Neural cell (in vitro differentiated cells): ENCODE measurements around the gene ACBD5. TPM values are rescaled to one million over a fixed set of nuclear protein-coding genes. Genes with fewer than 3 reads are reported as not detected.

Experiments
- H2AFZ ChIP-seq: fragments of 200-600, 300-800 bp; sonication (generic), shearing (Covaris generic); 2 replicates; pipeline ENCODE4 v1.6.0; 2014; ENCODE audit warnings: low read depth, mild to moderate bottlenecking, antibody characterized with exemption, low read length, moderate library complexity
- H3F3A ChIP-seq: fragments of 200-600 bp; shearing (Covaris generic); 2 replicates; pipeline ENCODE4 v1.6.1; 2016; ENCODE audit warnings: mild to moderate bottlenecking, moderate library complexity, mixed read lengths, antibody characterized with exemption, low read length; ENCODE audit not compliant: insufficient read depth, poor library complexity, severe bottlenecking
- H3K27ac ChIP-seq: fragments of 200-600, 300-800 bp; sonication (generic), shearing (Covaris generic); 2 replicates; pipeline ENCODE4 v1.5.1; 2014; ENCODE audit warnings: mild to moderate bottlenecking, low read length, moderate library complexity
- H3K27me3 ChIP-seq: fragments of 300-800, 200-600 bp; sonication (generic), shearing (Covaris generic); 2 replicates; pipeline ENCODE4 v1.6.0; 2014; ENCODE audit warnings: mild to moderate bottlenecking, low read depth, low read length, moderate library complexity; ENCODE audit not compliant: insufficient read depth
- H3K36me3 ChIP-seq: fragments of 300-800, 200-600 bp; sonication (generic), shearing (Covaris generic); 2 replicates; pipeline ENCODE4 v1.5.1; 2014; ENCODE audit warnings: mild to moderate bottlenecking, antibody characterized with exemption, low read length, moderate library complexity; ENCODE audit not compliant: insufficient read depth
- H3K4me2 ChIP-seq: fragments of 300-800, 200-600 bp; sonication (generic), shearing (Covaris generic); 2 replicates; pipeline ENCODE4 v1.6.0; 2014; ENCODE audit warnings: mild to moderate bottlenecking, low read length
- H3K4me3 ChIP-seq: fragments of 300-800, 200-600 bp; sonication (generic), shearing (Covaris generic); 2 replicates; pipeline ENCODE4 v1.5.1; 2014; ENCODE audit warnings: mild to moderate bottlenecking, low read length, moderate library complexity
- H3K79me2 ChIP-seq: fragments of 200-600 bp; shearing (Covaris generic); replicated peaks from 2 replicates; pipeline ENCODE4 v1.6.0; 2014; ENCODE audit warnings: mild to moderate bottlenecking, low read length, moderate library complexity; ENCODE audit not compliant: insufficient read depth
- H3K9ac ChIP-seq: fragments of 300-800, 200-600 bp; sonication (generic), shearing (Covaris generic); 2 replicates; pipeline ENCODE4 v1.6.1; 2016; ENCODE audit warnings: mild to moderate bottlenecking, low read length, mixed read lengths
- H3K9me2 ChIP-seq: fragments of 200-600 bp; shearing (Covaris generic); 2 replicates; pipeline ENCODE4 v1.6.1; 2016; ENCODE audit warnings: mild to moderate bottlenecking, low read length, mixed read lengths; ENCODE audit not compliant: insufficient read depth
- H3K9me3 ChIP-seq: fragments of 200-600, 300-800 bp; sonication (generic), shearing (Covaris generic); 2 replicates; pipeline ENCODE4 v1.6.1; 2016; ENCODE audit warnings: mild to moderate bottlenecking, mixed run types, low read length, moderate library complexity, mixed read lengths
- H4K20me1 ChIP-seq: fragments of 200-600 bp; shearing (Covaris generic); 2 replicates; pipeline ENCODE4 v1.6.1; 2016; ENCODE audit warnings: mild to moderate bottlenecking, mixed run types; ENCODE audit not compliant: insufficient read depth
- EP300 ChIP-seq: fragments of 450-650 bp; conservative IDR thresholded peaks from 2 replicates; pipeline ENCODE4 v1.6.1; 2014; ENCODE audit warnings: antibody characterized with exemption, mild to moderate bottlenecking, moderate library complexity; ENCODE audit not compliant: poor library complexity, severe bottlenecking
- EZH2 ChIP-seq: fragments of 200-600, 300-800 bp; shearing (Covaris generic), sonication (generic); IDR thresholded peaks from 2 replicates; pipeline ENCODE4 v1.6.1; 2014; ENCODE audit warnings: antibody characterized with exemption, low read length, borderline replicate concordance, mild to moderate bottlenecking; ENCODE audit not compliant: insufficient read depth, poor library complexity, severe bottlenecking
- MXI1 ChIP-seq: fragments of 450-650 bp; conservative IDR thresholded peaks from 2 replicates; pipeline ENCODE4 v1.6.1; 2014; ENCODE audit warnings: antibody characterized with exemption, mild to moderate bottlenecking; ENCODE audit not compliant: poor library complexity, severe bottlenecking
- POLR2AphosphoS5 ChIP-seq: IDR thresholded peaks from 2 replicates; pipeline ENCODE4 v1.6.1; 2012
- RAD21 ChIP-seq: fragments of 450-650 bp; conservative IDR thresholded peaks from 2 replicates; pipeline ENCODE4 v1.6.1; 2014; ENCODE audit warnings: antibody characterized with exemption, mild to moderate bottlenecking, moderate library complexity
- SMC3 ChIP-seq: fragments of 450-650 bp; conservative IDR thresholded peaks from 2 replicates; pipeline ENCODE4 v1.6.1; 2014; ENCODE audit warnings: antibody characterized with exemption, mild to moderate bottlenecking, moderate library complexity; ENCODE audit not compliant: poor library complexity
- TAF1 ChIP-seq: IDR thresholded peaks from 2 replicates; pipeline ENCODE4 v1.6.1; 2012; ENCODE audit warnings: low read depth
- polyA plus RNA-seq: library from polyadenylated mRNA; depleted of rRNA; stranded (reverse); fragments of >200 nt; gene quantifications from 2 replicates; pipeline ENCODE4 v1.2.3, GENCODE V29; 2014
- TF ChIP-seq, protein P1 (sequence below): IDR thresholded peaks from 2 replicates; pipeline ENCODE4 v1.6.1; 2012; ENCODE audit warnings: borderline replicate concordance
- TF ChIP-seq, protein P2 (sequence below): fragments of 450-650 bp; IDR thresholded peaks from 2 replicates; pipeline ENCODE4 v1.5.1; 2014; ENCODE audit warnings: antibody characterized with exemption, mild to moderate bottlenecking, moderate library complexity; ENCODE audit not compliant: poor library complexity, severe bottlenecking

ACBD5 gene
- polyA plus RNA-seq, 1 donor from 2014 or later, result 44.8 TPM

DNA sequence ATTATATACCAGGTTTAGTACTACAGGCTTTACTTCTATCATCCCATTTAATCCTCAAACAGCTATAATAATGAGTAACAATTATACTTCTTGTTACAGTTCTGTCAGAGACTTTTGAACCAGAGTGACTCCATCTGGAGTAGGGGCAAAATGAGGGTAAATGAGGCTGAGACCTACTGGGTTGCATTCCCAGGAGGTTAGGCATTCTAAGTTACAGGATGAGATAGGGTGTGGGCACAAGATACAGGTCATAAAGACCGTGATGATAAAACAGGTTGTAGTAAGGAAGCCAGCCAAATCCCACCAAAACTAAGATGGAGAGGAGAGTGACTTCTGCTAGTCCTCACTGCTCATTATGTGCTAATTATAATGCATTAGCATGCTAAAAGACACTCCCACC is 90.3 kb downstream of the ACBD5 start:
- Histone ChIP-seq H3K9me2 (no peaks in the 10 kb centered on the region), H2AFZ (no peak overlapping the region), H3K27ac (no peak overlapping the region), H3K4me3 (no peak overlapping the region), H3K9ac (no peak overlapping the region), H3K9me3 (no peaks in the 10 kb centered on the region), H4K20me1 (no peaks in the 10 kb centered on the region), H3F3A (peaks cover 9% of the 10 kb centered on the region), H3K36me3 (peaks cover 16% of the 10 kb centered on the region), H3K79me2 (peaks cover 79% of the 10 kb centered on the region), H3K4me2 (no peak overlapping the region), H3K27me3 (no peaks in the 10 kb centered on the region)
- TF ChIP-seq RAD21 (no peak), EP300 (no peak), MXI1 (no peak), SMC3 (no peak), EZH2 (no peak), POLR2AphosphoS5 (no peak), TAF1 (no peak)
- TF ChIP-seq, protein P1, sequence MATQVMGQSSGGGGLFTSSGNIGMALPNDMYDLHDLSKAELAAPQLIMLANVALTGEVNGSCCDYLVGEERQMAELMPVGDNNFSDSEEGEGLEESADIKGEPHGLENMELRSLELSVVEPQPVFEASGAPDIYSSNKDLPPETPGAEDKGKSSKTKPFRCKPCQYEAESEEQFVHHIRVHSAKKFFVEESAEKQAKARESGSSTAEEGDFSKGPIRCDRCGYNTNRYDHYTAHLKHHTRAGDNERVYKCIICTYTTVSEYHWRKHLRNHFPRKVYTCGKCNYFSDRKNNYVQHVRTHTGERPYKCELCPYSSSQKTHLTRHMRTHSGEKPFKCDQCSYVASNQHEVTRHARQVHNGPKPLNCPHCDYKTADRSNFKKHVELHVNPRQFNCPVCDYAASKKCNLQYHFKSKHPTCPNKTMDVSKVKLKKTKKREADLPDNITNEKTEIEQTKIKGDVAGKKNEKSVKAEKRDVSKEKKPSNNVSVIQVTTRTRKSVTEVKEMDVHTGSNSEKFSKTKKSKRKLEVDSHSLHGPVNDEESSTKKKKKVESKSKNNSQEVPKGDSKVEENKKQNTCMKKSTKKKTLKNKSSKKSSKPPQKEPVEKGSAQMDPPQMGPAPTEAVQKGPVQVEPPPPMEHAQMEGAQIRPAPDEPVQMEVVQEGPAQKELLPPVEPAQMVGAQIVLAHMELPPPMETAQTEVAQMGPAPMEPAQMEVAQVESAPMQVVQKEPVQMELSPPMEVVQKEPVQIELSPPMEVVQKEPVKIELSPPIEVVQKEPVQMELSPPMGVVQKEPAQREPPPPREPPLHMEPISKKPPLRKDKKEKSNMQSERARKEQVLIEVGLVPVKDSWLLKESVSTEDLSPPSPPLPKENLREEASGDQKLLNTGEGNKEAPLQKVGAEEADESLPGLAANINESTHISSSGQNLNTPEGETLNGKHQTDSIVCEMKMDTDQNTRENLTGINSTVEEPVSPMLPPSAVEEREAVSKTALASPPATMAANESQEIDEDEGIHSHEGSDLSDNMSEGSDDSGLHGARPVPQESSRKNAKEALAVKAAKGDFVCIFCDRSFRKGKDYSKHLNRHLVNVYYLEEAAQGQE, result no peak
- TF ChIP-seq, protein P2, sequence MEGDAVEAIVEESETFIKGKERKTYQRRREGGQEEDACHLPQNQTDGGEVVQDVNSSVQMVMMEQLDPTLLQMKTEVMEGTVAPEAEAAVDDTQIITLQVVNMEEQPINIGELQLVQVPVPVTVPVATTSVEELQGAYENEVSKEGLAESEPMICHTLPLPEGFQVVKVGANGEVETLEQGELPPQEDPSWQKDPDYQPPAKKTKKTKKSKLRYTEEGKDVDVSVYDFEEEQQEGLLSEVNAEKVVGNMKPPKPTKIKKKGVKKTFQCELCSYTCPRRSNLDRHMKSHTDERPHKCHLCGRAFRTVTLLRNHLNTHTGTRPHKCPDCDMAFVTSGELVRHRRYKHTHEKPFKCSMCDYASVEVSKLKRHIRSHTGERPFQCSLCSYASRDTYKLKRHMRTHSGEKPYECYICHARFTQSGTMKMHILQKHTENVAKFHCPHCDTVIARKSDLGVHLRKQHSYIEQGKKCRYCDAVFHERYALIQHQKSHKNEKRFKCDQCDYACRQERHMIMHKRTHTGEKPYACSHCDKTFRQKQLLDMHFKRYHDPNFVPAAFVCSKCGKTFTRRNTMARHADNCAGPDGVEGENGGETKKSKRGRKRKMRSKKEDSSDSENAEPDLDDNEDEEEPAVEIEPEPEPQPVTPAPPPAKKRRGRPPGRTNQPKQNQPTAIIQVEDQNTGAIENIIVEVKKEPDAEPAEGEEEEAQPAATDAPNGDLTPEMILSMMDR, result no peak

DNA sequence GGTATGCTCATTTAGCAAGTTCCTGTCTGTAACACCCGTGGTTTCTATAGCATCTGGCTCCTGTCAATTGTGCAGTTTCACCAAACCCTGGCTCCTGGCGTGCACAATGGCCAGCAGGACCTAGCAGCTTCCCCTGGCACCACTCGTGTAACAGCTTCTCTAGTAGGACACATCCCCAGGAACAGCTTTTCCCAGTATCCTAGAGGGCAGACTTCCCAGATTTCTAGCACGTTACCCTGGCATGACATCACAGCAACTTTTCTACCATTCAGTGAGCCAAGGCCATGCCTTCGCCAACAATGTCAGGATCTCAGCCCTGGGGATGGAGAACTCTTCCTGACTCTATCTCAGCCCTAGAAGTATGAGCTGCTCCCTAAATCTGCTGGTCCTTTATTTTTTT is 92.9 kb downstream of the ACBD5 start:
- H3K36me3 ChIP-seq, result peaks cover 20% of the 10 kb centered on the region
- TF ChIP-seq EP300, result no peak
- no peak for TF ChIP-seq RAD21
- no peak for TF ChIP-seq MXI1
- no peak for TF ChIP-seq TAF1
- TF ChIP-seq, protein P1, result no peak
- no peak for TF ChIP-seq POLR2AphosphoS5
- no peak for TF ChIP-seq EZH2
- peaks cover 71% of the 10 kb centered on the region for H3K79me2 ChIP-seq
- no peaks in the 10 kb centered on the region for H4K20me1 ChIP-seq
- H3K9me3 ChIP-seq, result no peaks in the 10 kb centered on the region
- no peak overlapping the region for H3K27ac ChIP-seq
- H3K27me3 ChIP-seq, result no peaks in the 10 kb centered on the region
- H2AFZ ChIP-seq, result no peak overlapping the region
- H3F3A ChIP-seq, result no peaks in the 10 kb centered on the region
- no peak overlapping the region for H3K4me3 ChIP-seq
- no peak overlapping the region for H3K4me2 ChIP-seq
- H3K9ac ChIP-seq, result no peak overlapping the region
- no peaks in the 10 kb centered on the region for H3K9me2 ChIP-seq
